Inflammatory macrophage (primary cell): ENCODE data around the gene SLC18A2.
A peak's percentile ranks its signal among the peaks of the same experiment; 100 is the strongest.
"Not testable (repeated sequence)": the region's sequence is repeated elsewhere in the genome, so short reads cannot be mapped to it uniquely, and the experiment has no call there.

Experiments
- DNase-seq, 2 donors: peaks; one replicate each; pipeline ENCODE4 v3.0.0-alpha.2; 2020 to 2022

SLC18A2 gene

GRCh38 chr10:117266400-117266799 is 25.5 kb downstream of the SLC18A2 start:
- DNase-seq = no peak

DNA sequence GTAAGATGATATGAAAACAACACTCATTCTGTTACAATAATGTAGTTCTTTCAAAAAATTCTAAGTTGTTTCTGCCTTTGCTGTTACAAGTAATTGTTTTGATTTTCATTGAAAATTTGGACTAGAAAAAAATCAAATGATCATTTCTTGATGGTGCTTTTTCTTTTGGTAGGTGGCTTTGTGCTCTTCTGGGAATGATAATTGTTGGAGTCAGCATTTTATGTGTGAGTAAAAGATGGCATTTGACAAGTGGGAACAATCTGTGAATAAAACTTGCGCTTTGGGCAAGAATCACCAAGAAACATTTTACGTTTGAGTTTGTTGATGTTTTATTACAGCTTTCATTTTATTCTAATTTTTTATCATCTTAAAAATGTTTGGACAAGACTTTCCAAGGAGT is 25.9 kb downstream of the SLC18A2 start:
- no peak for DNase-seq

- DNase-seq = no peak
These were observed 27.3 kb downstream of the SLC18A2 start for GRCh38 chr10:117268258-117268657.

DNA sequence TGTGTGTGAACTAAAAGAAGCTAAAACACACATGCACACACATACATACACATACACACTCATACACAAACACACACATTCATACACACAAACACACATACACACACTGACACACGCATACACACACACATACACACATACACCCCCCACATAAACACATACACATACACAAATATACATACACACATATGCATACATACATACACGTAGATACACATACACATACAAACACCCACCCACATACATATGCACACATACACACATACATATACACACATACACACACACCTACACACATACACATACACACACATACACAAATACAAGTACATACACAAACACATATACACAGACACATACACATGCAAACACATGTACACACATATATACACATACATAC is 28.0 kb downstream of the SLC18A2 start:
- DNase-seq = no peak

- no peak for DNase-seq
These were observed 30.5 kb downstream of the SLC18A2 start for GRCh38 chr10:117271427-117271826.

DNA sequence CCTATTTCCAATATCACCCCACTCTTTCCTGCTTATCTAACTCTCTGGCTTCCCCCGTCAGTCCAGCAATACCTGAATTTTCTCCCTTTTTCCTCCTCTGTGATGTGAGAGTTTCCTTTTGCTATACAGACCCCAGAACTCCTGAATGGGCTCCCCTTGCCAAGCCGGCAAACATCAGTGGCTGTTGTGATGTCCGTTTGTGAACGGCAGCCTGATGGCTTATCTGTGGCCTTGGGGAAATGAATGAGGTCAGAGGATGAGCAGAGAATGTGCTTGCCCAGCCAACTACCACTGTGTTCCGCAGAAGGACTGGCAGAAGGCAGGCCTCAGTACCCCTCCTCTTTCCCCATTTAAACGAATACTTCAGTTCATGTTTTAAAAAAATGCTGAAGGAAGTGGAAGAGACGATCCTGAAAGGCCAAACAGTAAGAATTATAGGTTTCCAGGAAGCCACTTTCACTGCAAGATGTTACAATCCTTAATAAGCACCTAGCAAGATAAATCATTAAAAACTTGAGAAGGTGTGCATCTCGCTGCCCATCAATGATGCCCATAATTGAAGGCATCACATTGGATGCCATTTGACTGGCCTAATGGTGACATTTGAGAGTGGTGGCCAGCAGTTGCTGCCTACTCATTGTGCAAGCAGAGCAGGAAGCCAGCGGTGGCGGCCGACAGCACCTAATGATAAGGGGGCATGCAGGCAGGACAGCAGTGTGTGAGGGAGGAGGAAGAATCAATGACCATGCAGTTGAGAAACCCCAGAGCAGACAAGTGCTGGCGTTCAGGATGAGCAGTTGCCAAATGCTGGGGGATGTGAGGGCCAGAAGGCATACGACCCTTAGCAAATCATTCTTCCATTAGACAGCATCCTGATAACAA is 31.5 kb downstream of the SLC18A2 start:
- DNase-seq = no peak

DNA sequence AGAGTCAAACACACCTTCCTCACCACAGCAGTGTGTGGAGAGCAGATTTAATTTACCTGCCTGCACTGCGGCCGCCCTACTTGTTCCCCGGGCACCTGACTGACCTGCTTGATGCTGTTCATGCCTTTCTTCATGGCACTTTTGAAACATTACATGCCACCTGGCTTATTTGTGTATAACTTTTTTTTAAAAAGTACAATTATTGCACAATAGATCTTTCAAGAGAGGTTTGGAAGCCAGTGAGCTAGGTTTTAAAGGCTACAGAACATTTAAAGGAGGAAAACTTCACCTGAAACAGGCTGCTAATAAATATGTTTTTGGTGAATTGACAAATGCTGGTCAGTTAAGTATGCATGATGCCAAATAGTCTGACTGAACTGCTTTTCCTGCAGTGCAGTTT is 33.1 kb downstream of the SLC18A2 start:
- DNase-seq = no peak

GRCh38 chr10:117274509-117274908 is 33.6 kb downstream of the SLC18A2 start:
- no peak for DNase-seq

- DNase-seq = no peak
These were observed 34.2 kb downstream of the SLC18A2 start for GRCh38 chr10:117275121-117275520.

GRCh38 chr10:117277675-117278074 is 36.8 kb downstream of the SLC18A2 start:
- DNase-seq = no peak

DNA sequence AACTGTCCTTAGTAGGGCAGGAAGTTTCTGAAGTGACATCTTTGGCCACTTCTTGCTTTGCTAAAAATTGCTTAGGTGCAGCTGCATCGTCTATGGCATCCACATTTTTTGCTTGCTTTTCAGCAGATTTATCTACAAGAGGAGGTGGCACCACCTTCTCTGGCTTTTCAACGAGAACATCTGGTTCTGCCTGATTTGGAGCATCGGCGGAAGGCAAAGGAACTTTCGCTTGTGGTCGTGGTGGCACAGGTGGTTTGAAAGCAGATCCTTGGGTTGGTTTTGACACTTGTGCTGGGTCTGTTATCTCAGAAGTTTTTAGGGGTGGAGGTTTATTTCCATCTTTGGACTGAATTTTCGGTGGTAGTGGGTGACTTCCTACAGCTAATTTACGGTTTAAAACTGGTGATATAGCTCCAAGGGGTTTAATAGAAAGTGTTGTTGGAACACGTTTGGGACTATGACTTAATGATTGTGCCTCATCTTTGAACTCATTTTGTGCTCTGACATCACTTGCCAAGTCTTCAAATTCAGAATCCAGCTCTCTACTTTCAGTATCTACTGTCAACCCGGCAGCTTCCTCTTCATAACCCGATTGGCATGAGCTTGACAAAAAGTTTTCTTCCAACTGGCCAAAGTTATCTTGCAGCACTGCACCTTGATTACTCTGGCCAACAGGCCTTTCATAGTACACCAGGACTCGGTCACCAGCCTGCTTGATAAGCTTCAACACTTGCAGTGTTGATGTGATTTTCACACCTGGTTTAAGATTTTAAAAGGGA is 44.0 kb downstream of the SLC18A2 start:
- DNase-seq = no peak

DNA sequence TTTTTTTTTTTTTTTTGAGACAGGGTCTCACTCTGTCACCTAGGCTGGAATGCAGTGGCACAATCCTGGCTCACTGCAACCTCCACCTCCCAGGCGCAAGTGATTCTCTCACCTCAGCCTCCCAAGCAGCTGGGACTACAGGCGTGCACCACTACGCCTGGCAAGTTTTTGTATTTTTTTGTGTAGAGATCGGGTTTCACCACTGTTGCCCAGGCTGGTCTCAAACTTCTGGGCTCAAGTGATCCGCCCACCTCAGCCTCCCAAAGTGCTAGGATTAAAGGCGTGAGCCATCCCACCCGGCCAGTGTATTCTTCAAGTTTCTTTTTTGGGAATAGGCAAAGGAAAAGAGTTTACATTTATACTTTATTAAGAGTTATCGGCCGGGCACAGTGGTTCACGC is 50.0 kb downstream of the SLC18A2 start:
- not testable (repeated sequence) for DNase-seq

DNA sequence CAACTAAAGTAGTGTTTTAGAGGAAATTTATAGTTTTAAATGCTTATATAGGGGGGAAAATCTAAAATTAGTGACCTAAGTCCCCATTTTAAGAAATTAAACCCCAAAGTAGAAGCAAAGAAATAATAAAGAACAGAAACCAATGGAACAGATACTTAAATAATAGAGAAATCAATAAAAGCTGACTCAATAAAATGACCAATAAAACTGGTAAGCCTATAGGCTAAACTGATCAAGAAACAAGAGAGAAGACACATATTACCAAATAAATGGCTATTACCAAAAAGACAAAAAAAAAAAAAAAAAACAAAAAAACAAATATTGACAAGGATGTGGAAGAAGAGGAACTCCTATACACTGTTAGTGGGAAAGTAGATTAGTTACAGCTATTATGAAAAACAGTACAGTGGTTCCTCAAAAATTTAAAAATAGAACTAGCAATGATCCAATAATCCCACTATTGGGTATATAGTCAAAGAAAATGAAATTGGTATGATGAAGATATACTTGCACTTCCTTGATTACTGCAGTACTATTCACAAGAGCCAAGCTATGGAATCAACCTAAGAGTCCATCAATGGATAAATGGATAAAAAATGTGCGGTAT is 53.2 kb downstream of the SLC18A2 start:
- DNase-seq = peak in 1 of 2 donors; percentile 50

DNA sequence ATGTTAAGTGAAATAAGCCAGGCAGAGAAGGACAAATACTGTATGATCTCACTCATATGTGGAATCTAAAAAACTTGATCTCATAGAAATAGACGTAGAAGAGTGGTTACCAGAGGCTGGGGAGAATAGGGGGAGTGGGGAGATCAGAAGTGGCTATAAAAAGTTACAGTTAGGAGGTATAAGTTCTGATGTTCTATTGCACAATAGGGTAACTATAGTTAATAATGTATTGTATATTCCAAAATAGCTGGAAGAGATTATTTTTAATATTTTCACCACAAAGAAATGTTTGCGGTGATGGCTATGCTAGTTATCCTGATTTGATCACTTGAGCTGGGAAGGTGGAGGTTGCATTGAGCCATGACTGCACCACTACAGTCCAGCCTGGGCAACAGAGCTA is 53.8 kb downstream of the SLC18A2 start:
- no peak for DNase-seq

GRCh38 chr10:117298219-117298618 is 57.3 kb downstream of the SLC18A2 start:
- DNase-seq = no peak

DNA sequence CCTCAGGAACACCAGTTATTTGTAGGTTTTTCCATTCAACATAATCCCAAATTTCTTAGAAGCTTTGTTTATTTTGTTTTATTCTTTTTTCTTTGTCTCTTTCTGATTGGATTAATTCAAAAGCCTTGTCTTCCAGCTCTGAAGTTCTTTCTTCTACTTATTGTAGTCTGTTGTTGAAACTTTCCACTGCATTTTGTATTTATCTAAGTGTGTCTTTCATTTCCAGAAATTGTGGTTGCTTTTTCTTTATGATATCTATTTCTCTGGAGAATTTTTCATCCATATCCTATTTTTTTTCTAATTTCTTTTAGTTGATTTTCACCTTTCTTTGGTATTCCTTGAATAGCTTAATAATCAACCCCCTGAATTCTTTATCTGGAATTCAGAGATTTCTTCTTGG is 58.5 kb downstream of the SLC18A2 start:
- DNase-seq = no peak

- no peak for DNase-seq
These were observed 59.8 kb downstream of the SLC18A2 start for GRCh38 chr10:117300671-117301070.

DNA sequence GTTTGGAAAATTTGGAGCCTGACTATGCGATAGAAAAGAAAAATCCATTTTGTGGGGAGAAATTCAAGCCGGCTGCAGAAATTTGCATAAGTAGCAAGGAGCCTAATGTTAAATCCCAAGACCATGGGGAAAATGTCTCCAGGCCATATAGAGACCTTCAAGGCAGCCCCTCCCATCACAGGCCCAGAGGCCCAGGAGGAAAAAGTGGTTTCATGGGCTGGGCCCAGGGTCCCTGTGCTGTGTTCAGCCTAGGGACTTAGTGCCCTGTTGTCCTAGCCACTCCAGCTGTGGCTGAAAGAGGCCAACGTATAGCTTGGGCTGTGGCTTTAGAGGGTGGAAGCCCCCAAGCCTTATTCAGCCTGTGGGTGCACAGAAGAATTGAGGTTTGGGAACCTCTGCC is 62.5 kb downstream of the SLC18A2 start:
- not testable (repeated sequence) for DNase-seq

DNA sequence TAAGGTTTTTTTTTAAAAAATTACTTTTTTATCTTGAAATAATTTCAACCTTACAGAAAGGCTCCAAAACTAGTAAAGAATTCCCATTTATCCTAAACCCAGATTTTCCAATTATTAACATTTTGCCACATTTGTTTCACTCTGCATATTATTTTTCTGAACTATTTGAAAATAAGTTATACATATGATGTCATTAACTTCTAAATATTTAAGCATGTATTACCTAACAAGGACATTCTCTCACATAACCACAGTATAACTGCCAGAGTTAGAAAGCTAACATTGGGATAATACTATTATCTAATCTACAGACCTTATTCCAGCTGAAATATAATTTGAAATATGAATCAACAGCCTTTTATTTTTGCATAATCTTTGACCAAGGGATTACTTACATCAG is 65.8 kb downstream of the SLC18A2 start:
- DNase-seq = no peak

DNA sequence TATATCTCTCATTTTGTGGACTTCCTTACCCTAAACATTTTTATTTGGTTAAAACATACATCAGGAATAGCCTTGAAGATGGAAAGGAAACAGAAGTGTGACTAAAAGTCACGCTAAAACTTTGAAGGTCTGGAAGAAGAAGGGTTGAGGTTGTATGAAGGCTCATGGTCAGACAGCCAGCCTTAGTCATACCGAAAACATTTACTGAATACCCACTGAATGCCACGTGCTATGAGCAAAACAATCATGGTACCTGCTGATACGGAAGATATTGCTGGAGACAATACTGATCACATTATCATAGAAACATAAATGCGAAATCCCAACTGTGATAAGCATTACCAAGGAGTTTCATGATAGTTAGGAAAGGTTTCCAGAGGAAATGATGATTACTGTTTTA is 70.3 kb downstream of the SLC18A2 start:
- DNase-seq = no peak

GRCh38 chr10:117312430-117312829 is 71.5 kb downstream of the SLC18A2 start:
- DNase-seq = no peak

GRCh38 chr10:117313641-117314040 is 72.7 kb downstream of the SLC18A2 start:
- DNase-seq = no peak

GRCh38 chr10:117316701-117317100 is 75.8 kb downstream of the SLC18A2 start:
- no peak for DNase-seq

- peak in 1 of 2 donors; percentile 7 for DNase-seq
These were observed 78.0 kb downstream of the SLC18A2 start for GRCh38 chr10:117318909-117319308.
